HG03565 (cell line): ENCODE measurements around the gene ADPGK.

Experiments used
- ATAC-seq: cut with Tn5 transposase; IDR thresholded peaks from one replicate; pipeline ENCODE4 v1.9.1; 2021; ENCODE audit warnings: mild to moderate bottlenecking, moderate library complexity; ENCODE audit not compliant: unreplicated experiment

ADPGK gene

GRCh38 chr15:72790302-72790910 lies 6.8 kb upstream of the ADPGK start:
- no peak for ATAC-seq

GRCh38 chr15:72787526-72787925 lies 4.0 kb upstream of the ADPGK start:
- no peak for ATAC-seq

- no peak for ATAC-seq
Observed at GRCh38 chr15:72786676-72787345, 3.3 kb upstream of the ADPGK start.

GRCh38 chr15:72786242-72786641 lies 2.7 kb upstream of the ADPGK start:
- ATAC-seq: no peak

- ATAC-seq: no peak
Observed at GRCh38 chr15:72785841-72786240, 2.3 kb upstream of the ADPGK start.

- no peak for ATAC-seq
Observed at GRCh38 chr15:72785432-72785831, 1.9 kb upstream of the ADPGK start.

- ATAC-seq: no peak
Observed at GRCh38 chr15:72784456-72784876, 908 bp upstream of the ADPGK start.

- peak; percentile 31 for ATAC-seq
Observed at GRCh38 chr15:72783004-72783639, 436 bp downstream of the ADPGK start.

- no peak for ATAC-seq
Observed at GRCh38 chr15:72782274-72783003, 1.1 kb downstream of the ADPGK start.

- no peak for ATAC-seq
Observed at GRCh38 chr15:72781631-72782030, 1.9 kb downstream of the ADPGK start.

GRCh38 chr15:72778796-72779195 lies 4.8 kb downstream of the ADPGK start:
- no peak for ATAC-seq

- no peak for ATAC-seq
Observed at GRCh38 chr15:72774696-72775383, 8.7 kb downstream of the ADPGK start.

- ATAC-seq: no peak
Observed at GRCh38 chr15:72771329-72771725, 12.2 kb downstream of the ADPGK start.

GRCh38 chr15:72770673-72771328 lies 12.8 kb downstream of the ADPGK start:
- no peak for ATAC-seq

GRCh38 chr15:72766780-72767179 lies 16.8 kb downstream of the ADPGK start:
- ATAC-seq: no peak

GRCh38 chr15:72766025-72766424 lies 17.5 kb downstream of the ADPGK start:
- no peak for ATAC-seq

- no peak for ATAC-seq
Observed at GRCh38 chr15:72764656-72765055, 18.9 kb downstream of the ADPGK start.

GRCh38 chr15:72760590-72761260 lies 22.8 kb downstream of the ADPGK start:
- ATAC-seq: no peak

- ATAC-seq: no peak
Observed at GRCh38 chr15:72758182-72758581, 25.4 kb downstream of the ADPGK start.

GRCh38 chr15:72754096-72754495 lies 29.5 kb downstream of the ADPGK start:
- no peak for ATAC-seq
